GM08714 (cell line): Measurements from ENCODE around the gene NKD2.

Source experiments
- H3K4me3 ChIP-seq: fragments of 200-500 bp; sonication (Bioruptor generic); 2 replicates; pipeline ENCODE4 v1.5.1; 2014; ENCODE audit warnings: mild to moderate bottlenecking, low read length, inconsistent platforms
- ZNF274 ChIP-seq: IDR thresholded peaks from 2 replicates; pipeline ENCODE4 v1.6.1; 2012; ENCODE audit warnings: mild to moderate bottlenecking, low read depth, low read length

The NKD2 gene

DNA sequence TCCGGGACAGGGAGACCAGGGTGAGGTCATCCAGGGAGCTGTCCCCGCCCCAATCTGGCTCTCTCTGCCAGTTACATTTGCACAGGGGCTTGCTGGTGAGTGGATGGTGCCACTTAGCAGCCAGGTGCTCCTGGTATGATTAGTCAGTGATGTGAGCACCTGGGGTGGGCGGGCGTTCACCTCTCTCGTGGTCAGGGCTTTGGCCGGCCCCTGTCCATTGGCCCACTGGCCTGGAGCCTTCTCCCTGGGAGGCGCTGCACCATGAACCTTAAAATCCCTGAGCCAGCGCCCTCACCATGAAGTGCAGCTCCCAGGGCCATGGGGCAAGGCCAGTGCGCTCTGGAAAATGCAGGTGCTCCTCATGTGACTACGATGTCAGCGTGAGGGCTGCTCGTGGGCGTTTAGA lies 2.0 kb downstream of the NKD2 start:
- TF ChIP-seq ZNF274: no peak
- no peak overlapping the region for H3K4me3 ChIP-seq

DNA sequence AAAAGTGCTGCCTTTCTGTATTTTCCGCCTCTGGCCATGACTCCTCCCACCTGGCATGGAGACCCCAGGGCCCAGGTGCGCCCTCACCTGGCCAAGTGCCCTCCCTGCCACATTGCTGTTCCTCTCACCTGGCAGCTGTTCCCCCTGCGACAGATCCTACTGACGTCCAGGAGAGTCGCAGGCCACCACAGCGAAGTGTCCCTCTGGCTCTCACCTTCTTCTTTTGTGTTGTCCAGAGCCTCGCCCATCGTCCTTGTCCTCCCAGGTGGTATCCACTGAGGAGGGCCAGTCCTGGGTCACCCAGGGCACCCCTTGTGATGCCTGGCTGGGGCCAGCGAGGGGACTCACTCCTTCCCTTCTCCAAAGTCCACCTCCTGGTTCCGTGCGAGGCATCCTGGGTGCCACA lies 2.6 kb downstream of the NKD2 start:
- H3K4me3 ChIP-seq: no peak overlapping the region
- TF ChIP-seq ZNF274: no peak

DNA sequence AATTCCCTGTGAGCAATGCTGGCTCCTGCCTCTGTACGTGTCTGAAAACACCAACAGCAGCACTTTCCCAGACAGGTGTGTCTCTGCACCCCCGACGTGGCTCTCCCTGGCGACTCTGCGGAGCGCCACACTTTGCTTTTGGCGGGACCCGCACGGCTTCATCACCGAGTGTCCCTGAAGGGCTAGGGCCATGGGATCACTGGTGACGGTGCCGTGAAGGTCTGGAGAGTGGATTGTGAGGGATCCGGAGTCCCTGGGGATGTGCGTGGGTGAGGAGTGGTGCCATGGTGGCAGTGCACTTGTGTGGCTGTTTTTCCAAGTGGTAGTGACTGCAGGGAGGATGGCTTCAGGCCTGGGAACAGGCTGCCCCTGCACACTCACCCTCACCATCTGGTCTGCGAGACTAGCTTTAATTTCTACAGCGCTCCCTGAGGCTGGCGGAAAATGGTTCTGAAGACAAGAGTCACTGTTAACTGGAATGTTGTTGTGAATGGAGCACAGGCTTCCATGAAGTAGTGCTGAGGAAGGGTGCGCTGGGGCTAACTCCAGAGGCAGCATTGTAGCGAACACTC lies 3.2 kb downstream of the NKD2 start:
- H3K4me3 ChIP-seq: no peak overlapping the region
- no peak for TF ChIP-seq ZNF274

DNA sequence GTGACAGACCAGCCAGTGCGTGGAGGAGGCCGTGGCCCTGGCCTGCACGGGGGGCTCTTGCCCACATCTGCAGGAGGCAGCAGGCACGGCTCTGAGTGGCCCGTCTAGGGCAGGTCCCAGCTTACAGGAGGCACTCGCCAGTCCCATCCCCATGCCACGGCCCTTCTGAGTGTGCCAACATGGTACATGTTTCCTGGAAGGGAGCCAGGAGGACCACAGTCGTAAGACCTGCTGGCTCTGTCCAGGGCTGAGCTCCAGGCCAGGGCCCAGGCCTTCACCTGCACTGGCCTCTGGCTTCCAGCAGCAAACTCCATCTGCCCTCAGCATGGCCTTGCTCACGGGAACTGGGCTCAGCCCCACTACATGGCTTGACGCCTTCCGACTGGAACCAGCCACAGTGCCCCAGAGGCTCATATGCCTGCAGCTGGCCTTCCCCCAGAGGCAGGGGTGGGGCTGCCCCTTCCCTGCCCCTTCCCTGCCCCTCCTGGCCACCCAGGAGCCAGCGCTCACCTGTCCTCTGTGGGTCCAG lies 3.8 kb downstream of the NKD2 start:
- no peak overlapping the region for H3K4me3 ChIP-seq
- no peak for TF ChIP-seq ZNF274

DNA sequence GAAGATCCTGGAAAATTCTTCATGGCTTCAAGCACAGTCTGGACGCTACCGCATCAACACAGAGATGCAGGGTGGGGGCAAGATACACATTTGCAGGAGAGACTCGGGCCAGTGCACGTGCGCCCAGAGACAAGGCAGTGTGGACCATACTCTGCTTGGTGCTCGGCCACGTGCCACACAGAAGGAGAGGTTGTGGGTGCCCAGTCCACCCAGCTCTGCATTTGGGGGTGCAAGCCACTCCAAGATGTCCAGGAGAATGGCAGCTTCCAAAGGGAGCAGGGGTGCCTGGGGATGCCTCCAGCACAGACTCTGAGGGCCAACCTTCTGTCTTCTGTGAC lies 4.3 kb downstream of the NKD2 start:
- no peak overlapping the region for H3K4me3 ChIP-seq

DNA sequence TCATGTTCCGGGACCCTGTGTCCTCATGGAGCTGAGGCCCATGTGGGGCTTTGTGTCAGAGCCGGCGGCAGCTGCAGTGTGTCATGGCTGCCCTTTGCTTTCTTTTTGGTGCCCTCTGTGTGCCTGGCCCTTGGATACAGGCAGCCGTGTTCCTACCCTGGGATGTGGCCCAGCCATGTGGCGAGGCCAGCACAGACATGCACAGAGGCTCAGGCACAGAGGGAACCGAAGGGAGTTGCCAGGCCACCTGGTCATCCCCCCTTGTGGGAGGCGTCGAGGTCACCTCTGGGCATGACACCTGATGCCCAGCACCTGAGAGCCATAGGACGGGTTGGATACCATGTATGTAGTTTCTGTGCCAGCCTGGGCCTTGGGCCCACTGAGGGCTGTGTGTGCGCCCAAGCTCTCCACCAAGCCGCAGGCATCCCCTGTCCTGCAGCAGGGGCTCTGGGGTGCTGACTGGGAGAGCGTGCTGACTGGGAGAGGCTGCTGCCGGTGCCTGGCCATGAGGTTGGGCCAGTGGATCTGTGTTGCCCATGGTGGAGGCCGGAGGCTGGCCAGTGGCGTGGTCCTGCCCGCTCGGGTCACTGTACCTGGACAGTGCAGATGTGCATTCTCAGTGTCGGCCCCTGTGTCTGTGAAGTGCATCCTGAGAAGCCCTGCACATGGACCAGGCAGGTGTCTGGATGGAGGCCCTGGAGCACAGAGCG lies 4.8 kb downstream of the NKD2 start:
- no peak overlapping the region for H3K4me3 ChIP-seq
- no peak for TF ChIP-seq ZNF274

More for the DNA sequence above, 4.3 kb downstream of the NKD2 start:
- no peak for TF ChIP-seq ZNF274

DNA sequence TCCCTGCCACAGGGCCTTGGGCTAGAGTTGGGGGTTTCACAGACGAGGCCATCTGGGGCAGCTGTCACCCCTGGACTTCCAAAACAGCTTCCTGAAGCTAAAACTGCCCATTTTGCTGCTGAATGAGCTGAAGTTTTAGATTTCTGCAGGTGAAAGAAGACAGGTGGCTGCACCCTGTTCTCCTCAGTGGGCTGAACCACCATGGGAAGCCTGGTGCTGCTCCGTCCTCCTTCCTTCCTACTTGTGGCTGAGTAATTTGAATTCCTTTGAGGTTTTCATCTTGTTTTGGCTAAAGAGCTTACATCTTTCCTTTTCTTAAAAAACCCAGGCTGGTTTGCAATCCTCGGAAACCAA lies 5.3 kb downstream of the NKD2 start:
- TF ChIP-seq ZNF274: no peak
- H3K4me3 ChIP-seq: no peak overlapping the region

DNA sequence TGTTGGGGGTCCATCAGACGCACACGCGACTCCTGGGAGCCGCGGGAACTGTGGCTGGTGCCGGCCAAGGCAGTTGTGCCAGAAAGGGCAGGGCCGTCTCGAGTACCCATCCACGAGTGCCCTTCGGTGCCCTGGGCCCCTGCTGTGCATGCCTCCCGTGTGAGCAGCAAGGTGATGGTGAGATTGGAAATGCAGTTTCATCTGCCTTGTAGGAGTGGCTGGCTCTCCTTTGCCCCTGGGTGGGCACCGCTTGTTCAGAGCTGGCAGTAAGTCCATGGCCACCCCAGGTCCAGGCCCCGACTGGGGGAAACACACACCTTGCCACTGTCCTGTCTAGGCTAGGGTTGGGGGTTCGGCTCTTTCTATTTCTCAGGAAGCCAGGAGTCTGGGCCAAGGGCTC lies 5.7 kb downstream of the NKD2 start:
- H3K4me3 ChIP-seq: no peak overlapping the region

DNA sequence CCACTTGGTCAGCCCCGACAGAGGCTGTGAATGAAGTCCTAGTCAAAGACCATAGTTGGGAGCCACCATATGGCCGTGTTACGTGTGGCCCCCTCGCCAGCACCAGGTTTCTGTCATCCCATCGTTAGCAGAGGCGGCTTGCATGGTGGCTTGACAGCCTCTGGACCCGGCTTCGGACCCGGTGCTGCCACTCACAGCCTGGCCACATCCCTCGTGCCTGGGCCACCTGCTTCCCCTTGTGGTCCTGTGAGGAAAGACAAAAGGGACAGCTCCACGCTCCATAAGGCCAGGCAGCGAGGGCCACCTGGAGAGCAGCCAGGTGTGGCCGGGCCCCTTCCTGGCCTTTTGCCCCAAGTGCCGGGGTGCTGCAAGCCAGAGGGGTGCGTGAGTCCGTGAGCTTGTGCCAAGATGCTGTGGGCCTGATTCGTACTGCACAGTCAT lies 6.2 kb downstream of the NKD2 start:
- TF ChIP-seq ZNF274: no peak
- H3K4me3 ChIP-seq: no peak overlapping the region

More for the DNA sequence above, 5.7 kb downstream of the NKD2 start:
- TF ChIP-seq ZNF274: no peak

DNA sequence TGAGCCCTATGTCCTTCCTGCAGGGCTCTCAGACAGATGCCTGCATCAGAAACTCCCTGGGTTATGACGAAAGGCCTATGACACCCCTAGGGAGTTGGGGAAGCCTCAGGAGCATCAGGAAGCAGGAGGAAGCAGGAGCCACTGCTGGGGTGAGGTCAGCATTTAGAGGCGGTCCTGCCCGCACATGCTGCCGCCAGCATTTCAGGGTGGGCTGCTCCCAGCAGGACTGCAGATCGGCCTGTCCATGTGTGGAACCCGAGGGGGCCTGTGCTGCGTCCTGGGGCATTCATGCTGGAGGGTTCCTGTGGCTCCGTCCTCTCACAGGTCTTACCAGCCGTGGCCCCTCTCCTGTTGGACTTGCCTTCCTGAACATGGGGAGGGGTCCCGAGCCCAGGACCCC lies 6.9 kb downstream of the NKD2 start:
- TF ChIP-seq ZNF274: no peak
- no peak overlapping the region for H3K4me3 ChIP-seq

DNA sequence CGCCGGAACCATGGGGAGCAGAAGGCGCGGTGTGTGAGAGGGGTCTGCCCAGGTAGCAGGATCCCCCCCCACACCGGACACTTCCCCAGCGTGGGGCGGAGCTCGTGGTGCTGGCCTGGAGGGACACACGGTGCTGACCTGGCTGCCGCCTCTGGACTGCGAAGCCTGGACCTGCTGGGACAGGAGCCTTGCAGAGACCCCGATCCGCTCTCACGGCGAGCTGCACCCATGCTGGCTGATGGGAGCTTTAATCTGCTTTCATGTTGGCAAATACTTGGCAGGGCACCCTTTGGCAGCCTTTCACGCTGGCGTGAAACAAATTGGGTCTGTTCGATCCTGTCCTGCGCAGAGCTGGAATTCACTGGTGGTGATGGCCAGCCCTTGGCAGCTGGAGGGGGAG lies 7.4 kb downstream of the NKD2 start:
- no peak for TF ChIP-seq ZNF274
- no peak overlapping the region for H3K4me3 ChIP-seq

DNA sequence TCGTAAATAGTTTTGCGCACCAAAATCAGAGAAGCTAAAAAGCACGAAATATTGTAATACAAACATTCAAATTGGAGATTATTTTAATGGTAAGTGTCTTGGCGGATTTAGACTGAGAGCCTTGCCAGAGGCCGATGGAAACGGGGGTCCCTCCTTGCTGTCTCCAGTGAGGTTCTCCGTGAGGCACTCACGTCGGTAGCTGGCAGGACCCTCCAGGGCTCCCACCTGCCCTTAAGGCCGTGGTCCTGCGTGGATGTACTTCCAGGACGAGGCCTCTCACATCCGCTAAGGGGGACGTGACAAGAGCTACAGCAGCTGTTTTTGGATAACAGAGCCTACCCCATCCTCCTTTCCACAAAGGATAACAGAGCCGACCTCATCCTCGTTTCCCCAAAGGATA lies 7.9 kb downstream of the NKD2 start:
- TF ChIP-seq ZNF274: no peak
- no peak overlapping the region for H3K4me3 ChIP-seq

DNA sequence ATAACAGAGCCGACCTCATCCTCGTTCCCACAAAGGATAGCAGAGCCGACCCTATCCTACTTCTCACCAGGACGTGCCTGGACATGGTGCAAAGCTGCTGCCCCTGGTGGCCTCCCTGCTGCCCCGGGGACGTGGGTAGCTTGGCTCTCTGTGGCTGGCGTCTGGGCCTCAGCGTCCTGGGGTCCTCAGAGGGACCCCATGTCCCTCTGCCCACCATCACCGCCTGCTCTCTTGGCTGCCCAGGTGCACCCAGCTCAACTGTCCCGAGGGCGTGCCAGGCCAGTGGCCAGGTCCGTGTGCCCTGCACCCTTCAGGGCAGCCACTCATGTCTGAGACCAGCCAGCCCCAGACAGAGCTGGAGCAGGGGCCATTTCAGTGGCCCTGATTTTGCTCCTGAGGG lies 8.5 kb downstream of the NKD2 start:
- TF ChIP-seq ZNF274: no peak
- H3K4me3 ChIP-seq: no peak overlapping the region

DNA sequence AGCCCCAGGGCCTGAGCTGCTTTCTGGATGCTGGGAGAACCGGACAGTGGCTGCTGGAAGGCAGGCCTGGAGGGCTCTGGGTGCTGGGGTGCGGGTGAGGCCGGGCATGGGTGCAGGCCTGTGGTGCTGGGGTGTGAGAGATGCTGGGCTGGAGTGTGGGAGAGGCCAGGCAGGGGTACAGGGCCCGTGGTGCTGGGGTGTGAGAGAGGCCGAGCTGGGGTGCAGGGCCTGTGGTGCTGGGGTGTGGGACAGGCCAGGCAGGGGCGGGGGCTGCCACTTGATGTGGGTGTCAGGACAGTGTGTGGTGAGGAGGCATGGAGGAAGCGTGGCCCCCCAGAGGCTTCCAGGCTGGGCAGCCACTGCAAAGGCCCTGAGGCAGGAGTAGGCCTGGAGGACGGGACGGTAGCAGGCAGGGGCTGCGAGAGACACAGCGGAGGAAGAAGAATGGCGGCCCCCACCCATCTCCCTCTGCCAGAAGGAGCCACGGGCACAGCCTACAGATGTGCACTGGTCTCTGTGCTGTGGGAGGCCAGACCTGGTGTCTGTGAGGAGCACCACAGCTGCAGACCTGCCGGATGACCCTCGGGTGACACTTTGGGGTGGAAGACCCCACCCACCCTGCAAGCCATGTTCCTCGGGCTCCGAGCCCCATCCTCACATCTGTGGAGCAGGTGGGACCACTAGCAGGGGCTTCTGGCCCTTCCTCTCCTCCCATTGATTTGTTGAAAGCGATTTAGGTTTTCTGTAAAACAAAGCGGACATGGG lies 9.3 kb downstream of the NKD2 start:
- TF ChIP-seq ZNF274: no peak
- no peak overlapping the region for H3K4me3 ChIP-seq

DNA sequence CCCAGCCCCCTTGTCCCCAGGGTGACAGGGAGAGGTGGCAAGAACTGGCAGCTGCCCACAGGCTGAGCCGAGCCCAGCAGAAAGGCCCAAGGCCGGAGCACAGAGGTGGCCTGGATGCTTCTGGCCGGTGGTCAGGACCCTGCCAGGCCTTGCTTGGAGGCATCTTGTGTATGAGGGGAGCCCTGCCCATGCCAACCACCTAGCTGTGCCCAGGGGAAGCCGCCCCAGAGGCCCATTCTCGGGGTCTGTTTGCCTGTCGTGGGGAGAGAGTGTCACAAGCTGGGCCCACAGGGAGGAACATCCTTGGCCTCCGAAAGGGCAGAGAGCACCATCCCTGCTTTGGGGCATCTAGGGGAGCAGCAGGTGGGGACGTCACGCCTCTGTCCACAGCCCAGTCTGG lies 10.0 kb downstream of the NKD2 start:
- TF ChIP-seq ZNF274: no peak
- no peak overlapping the region for H3K4me3 ChIP-seq
